ENCODE measurements around the gene PYHIN1. TPM values are rescaled to one million over a fixed set of nuclear protein-coding genes. Genes with fewer than 3 reads are reported as not detected.
"Not testable (repeated sequence)": the region's sequence is repeated elsewhere in the genome, so short reads cannot be mapped to it uniquely, and the experiment has no call there.

Gene PYHIN1
- total RNA-seq, 1 donor from 2014 or later: 36.2 TPM

- intact Hi-C loops (cut with micrococcal nuclease): no loop called here
Measured at GRCh38 chr1:158978730-158979129, 47.4 kb downstream of the PYHIN1 start.

- intact Hi-C loops (cut with micrococcal nuclease): no loop called here
Measured at GRCh38 chr1:158979229-158979628, 47.9 kb downstream of the PYHIN1 start.

GRCh38 chr1:158983235-158983634 is 51.9 kb downstream of the PYHIN1 start:
- intact Hi-C loops (cut with micrococcal nuclease): no loop called here

GRCh38 chr1:158984386-158984785 is 53.0 kb downstream of the PYHIN1 start:
- intact Hi-C loops (cut with micrococcal nuclease): no loop called here

GRCh38 chr1:158989424-158989823 is 58.1 kb downstream of the PYHIN1 start:
- intact Hi-C loops (cut with micrococcal nuclease): no loop called here

GRCh38 chr1:158992787-158993312 is 61.5 kb downstream of the PYHIN1 start:
- intact Hi-C loops (cut with micrococcal nuclease): no loop called here

- intact Hi-C loops (cut with micrococcal nuclease): loop anchor here (1.0 to 5.0 kb wide), 4 partner anchors 80 to 880 kb away; partner anchors contain the start of gene CD1B
Measured at GRCh38 chr1:158996998-158997397, 65.6 kb downstream of the PYHIN1 start.

GRCh38 chr1:158998037-158998780 is 66.9 kb downstream of the PYHIN1 start:
- intact Hi-C loops (cut with micrococcal nuclease): loop anchor here (1.0 to 5.0 kb wide), 12 partner anchors 11 to 1035 kb away; partner anchors contain the start of genes CD1B and IFI16

GRCh38 chr1:158998781-158999161 is 67.4 kb downstream of the PYHIN1 start:
- intact Hi-C loops (cut with micrococcal nuclease): loop anchor here (1.0 to 5.0 kb wide), 12 partner anchors 11 to 1035 kb away; partner anchors contain the start of genes CD1B and IFI16

GRCh38 chr1:158999316-159000069 is 68.1 kb downstream of the PYHIN1 start:
- intact Hi-C loops (cut with micrococcal nuclease): loop anchor here (5.0 kb wide), 3 partner anchors 352 to 882 kb away; partner anchors contain the start of gene CD1B

GRCh38 chr1:159000070-159000409 is 68.7 kb downstream of the PYHIN1 start:
- intact Hi-C loops (cut with micrococcal nuclease): no loop called here

- intact Hi-C loops (cut with micrococcal nuclease): no loop called here
Measured at GRCh38 chr1:159000625-159001024, 69.3 kb downstream of the PYHIN1 start.

- intact Hi-C loops (cut with micrococcal nuclease): no loop called here
Measured at GRCh38 chr1:159005161-159005560, 73.8 kb downstream of the PYHIN1 start.

- intact Hi-C loops (cut with micrococcal nuclease): no loop called here
Measured at GRCh38 chr1:159005676-159006075, 74.3 kb downstream of the PYHIN1 start.

GRCh38 chr1:159006210-159006807 is 75.0 kb downstream of the PYHIN1 start:
- intact Hi-C loops (cut with micrococcal nuclease): not testable (repeated sequence)

- intact Hi-C loops (cut with micrococcal nuclease): no loop called here
Measured at GRCh38 chr1:159007726-159008125, 76.4 kb downstream of the PYHIN1 start.

- intact Hi-C loops (cut with micrococcal nuclease): loop anchor here (1.0 kb wide), 5 partner anchors 10 to 916 kb away; no protein-coding TSS in a partner anchor
Measured at GRCh38 chr1:159008744-159009188, 77.4 kb downstream of the PYHIN1 start.

GRCh38 chr1:159009287-159009686 is 77.9 kb downstream of the PYHIN1 start:
- intact Hi-C loops (cut with micrococcal nuclease): loop anchor here (1.0 kb wide), 5 partner anchors 11 to 915 kb away; no protein-coding TSS in a partner anchor

GRCh38 chr1:159009704-159010361 is 78.5 kb downstream of the PYHIN1 start, which contains the start of gene IFI16:
Gene IFI16 (plus strand): TSS chr1:159009907. CDS start chr1:159014681, 4,774 bp downstream.
- intact Hi-C loops (cut with micrococcal nuclease): loop anchor here (1.0 to 10.0 kb wide), 6 partner anchors 12 to 1875 kb away; partner anchors contain the start of gene ETV3

GRCh38 chr1:159010391-159010790 is 79.0 kb downstream of the PYHIN1 start:
- intact Hi-C loops (cut with micrococcal nuclease): loop anchor here (10.0 kb wide), 1 partner anchor 1876 kb away; the partner anchor contains the start of gene ETV3

All from T-helper 1 cell treated with Interleukin-12 subunit alpha and Interleukin-12 subunit beta and Interleukin-4 antibody, amounts not matched to agents 30 ng/mL and 1 ng/mL, for 36 hours (primary cell).